Neural cell (in vitro differentiated cells): ENCODE measurements around the gene SGSM1. TPM values are rescaled to one million over a fixed set of nuclear protein-coding genes. Genes with fewer than 3 reads are reported as not detected.

Experiments
- H2AFZ ChIP-seq: fragments of 200-600, 300-800 bp; sonication (generic), shearing (Covaris generic); 2 replicates; pipeline ENCODE4 v1.6.0; 2014; ENCODE audit warnings: low read depth, mild to moderate bottlenecking, antibody characterized with exemption, low read length, moderate library complexity
- H3F3A ChIP-seq: fragments of 200-600 bp; shearing (Covaris generic); 2 replicates; pipeline ENCODE4 v1.6.1; 2016; ENCODE audit warnings: mild to moderate bottlenecking, moderate library complexity, mixed read lengths, antibody characterized with exemption, low read length; ENCODE audit not compliant: insufficient read depth, poor library complexity, severe bottlenecking
- H3K27ac ChIP-seq: fragments of 200-600, 300-800 bp; sonication (generic), shearing (Covaris generic); 2 replicates; pipeline ENCODE4 v1.5.1; 2014; ENCODE audit warnings: mild to moderate bottlenecking, low read length, moderate library complexity
- H3K27me3 ChIP-seq: fragments of 300-800, 200-600 bp; sonication (generic), shearing (Covaris generic); 2 replicates; pipeline ENCODE4 v1.6.0; 2014; ENCODE audit warnings: mild to moderate bottlenecking, low read depth, low read length, moderate library complexity; ENCODE audit not compliant: insufficient read depth
- H3K36me3 ChIP-seq: fragments of 300-800, 200-600 bp; sonication (generic), shearing (Covaris generic); 2 replicates; pipeline ENCODE4 v1.5.1; 2014; ENCODE audit warnings: mild to moderate bottlenecking, antibody characterized with exemption, low read length, moderate library complexity; ENCODE audit not compliant: insufficient read depth
- H3K4me2 ChIP-seq: fragments of 300-800, 200-600 bp; sonication (generic), shearing (Covaris generic); 2 replicates; pipeline ENCODE4 v1.6.0; 2014; ENCODE audit warnings: mild to moderate bottlenecking, low read length
- H3K4me3 ChIP-seq: fragments of 300-800, 200-600 bp; sonication (generic), shearing (Covaris generic); 2 replicates; pipeline ENCODE4 v1.5.1; 2014; ENCODE audit warnings: mild to moderate bottlenecking, low read length, moderate library complexity
- H3K79me2 ChIP-seq: fragments of 200-600 bp; shearing (Covaris generic); replicated peaks from 2 replicates; pipeline ENCODE4 v1.6.0; 2014; ENCODE audit warnings: mild to moderate bottlenecking, low read length, moderate library complexity; ENCODE audit not compliant: insufficient read depth
- H3K9ac ChIP-seq: fragments of 300-800, 200-600 bp; sonication (generic), shearing (Covaris generic); 2 replicates; pipeline ENCODE4 v1.6.1; 2016; ENCODE audit warnings: mild to moderate bottlenecking, low read length, mixed read lengths
- H3K9me2 ChIP-seq: fragments of 200-600 bp; shearing (Covaris generic); 2 replicates; pipeline ENCODE4 v1.6.1; 2016; ENCODE audit warnings: mild to moderate bottlenecking, low read length, mixed read lengths; ENCODE audit not compliant: insufficient read depth
- H3K9me3 ChIP-seq: fragments of 200-600, 300-800 bp; sonication (generic), shearing (Covaris generic); 2 replicates; pipeline ENCODE4 v1.6.1; 2016; ENCODE audit warnings: mild to moderate bottlenecking, mixed run types, low read length, moderate library complexity, mixed read lengths
- H4K20me1 ChIP-seq: fragments of 200-600 bp; shearing (Covaris generic); 2 replicates; pipeline ENCODE4 v1.6.1; 2016; ENCODE audit warnings: mild to moderate bottlenecking, mixed run types; ENCODE audit not compliant: insufficient read depth
- CTCF ChIP-seq: fragments of 450-650 bp; IDR thresholded peaks from 2 replicates; pipeline ENCODE4 v1.5.1; 2014; ENCODE audit warnings: antibody characterized with exemption, mild to moderate bottlenecking, moderate library complexity; ENCODE audit not compliant: poor library complexity, severe bottlenecking
- EP300 ChIP-seq: fragments of 450-650 bp; conservative IDR thresholded peaks from 2 replicates; pipeline ENCODE4 v1.6.1; 2014; ENCODE audit warnings: antibody characterized with exemption, mild to moderate bottlenecking, moderate library complexity; ENCODE audit not compliant: poor library complexity, severe bottlenecking
- EZH2 ChIP-seq: fragments of 200-600, 300-800 bp; shearing (Covaris generic), sonication (generic); IDR thresholded peaks from 2 replicates; pipeline ENCODE4 v1.6.1; 2014; ENCODE audit warnings: antibody characterized with exemption, low read length, borderline replicate concordance, mild to moderate bottlenecking; ENCODE audit not compliant: insufficient read depth, poor library complexity, severe bottlenecking
- MXI1 ChIP-seq: fragments of 450-650 bp; conservative IDR thresholded peaks from 2 replicates; pipeline ENCODE4 v1.6.1; 2014; ENCODE audit warnings: antibody characterized with exemption, mild to moderate bottlenecking; ENCODE audit not compliant: poor library complexity, severe bottlenecking
- POLR2AphosphoS5 ChIP-seq: IDR thresholded peaks from 2 replicates; pipeline ENCODE4 v1.6.1; 2012
- RAD21 ChIP-seq: fragments of 450-650 bp; conservative IDR thresholded peaks from 2 replicates; pipeline ENCODE4 v1.6.1; 2014; ENCODE audit warnings: antibody characterized with exemption, mild to moderate bottlenecking, moderate library complexity
- REST ChIP-seq: IDR thresholded peaks from 2 replicates; pipeline ENCODE4 v1.6.1; 2012; ENCODE audit warnings: borderline replicate concordance
- SMC3 ChIP-seq: fragments of 450-650 bp; conservative IDR thresholded peaks from 2 replicates; pipeline ENCODE4 v1.6.1; 2014; ENCODE audit warnings: antibody characterized with exemption, mild to moderate bottlenecking, moderate library complexity; ENCODE audit not compliant: poor library complexity
- TAF1 ChIP-seq: IDR thresholded peaks from 2 replicates; pipeline ENCODE4 v1.6.1; 2012; ENCODE audit warnings: low read depth
- polyA plus RNA-seq: library from polyadenylated mRNA; depleted of rRNA; stranded (reverse); fragments of >200 nt; gene quantifications from 2 replicates; pipeline ENCODE4 v1.2.3, GENCODE V29; 2014

Gene SGSM1
- polyA plus RNA-seq, 1 donor from 2014 or later = 7.5 TPM

DNA sequence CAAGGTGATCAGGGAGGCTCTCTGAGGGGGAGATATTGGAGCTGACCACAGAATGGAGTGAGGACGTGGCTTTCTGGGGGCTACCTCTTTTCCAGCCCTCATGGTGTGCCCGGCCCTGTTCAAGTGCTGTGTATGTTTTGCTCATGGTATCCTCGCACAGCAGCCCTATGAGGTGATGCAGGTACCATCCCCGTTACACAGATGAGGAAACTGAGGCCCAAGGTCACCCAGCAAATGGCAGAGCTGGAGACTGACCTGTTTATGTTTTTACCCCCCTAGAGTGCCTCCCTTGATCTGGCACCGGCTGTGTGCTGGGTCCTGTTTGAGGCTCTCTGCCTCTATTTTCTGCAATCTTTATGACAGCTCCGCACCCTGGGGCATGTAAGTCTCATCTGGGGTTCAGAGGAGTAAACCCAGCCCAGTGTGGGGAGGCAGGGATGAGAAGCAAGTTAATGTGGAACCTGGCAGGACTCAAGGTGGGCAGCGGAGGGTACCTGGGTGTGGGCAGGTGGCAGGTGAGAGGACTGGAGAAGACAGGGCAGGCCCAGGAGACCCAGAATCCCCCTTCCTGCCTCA, 20.8 kb downstream of the SGSM1 start:
- Histone ChIP-seq H3K9me2 (no peaks in the 10 kb centered on the region), H3K27ac (no peak overlapping the region), H3K79me2 (no peaks in the 10 kb centered on the region), H3K4me2 (no peak overlapping the region), H3K4me3 (no peak overlapping the region), H2AFZ (no peak overlapping the region), H3K9me3 (no peaks in the 10 kb centered on the region), H3K9ac (no peak overlapping the region), H3K27me3 (no peaks in the 10 kb centered on the region), H4K20me1 (no peaks in the 10 kb centered on the region), H3K36me3 (no peaks in the 10 kb centered on the region), H3F3A (no peaks in the 10 kb centered on the region)
- TF ChIP-seq SMC3 = no peak
- no peak for TF ChIP-seq EZH2
- TF ChIP-seq CTCF = no peak
- no peak for TF ChIP-seq POLR2AphosphoS5
- no peak for TF ChIP-seq MXI1
- no peak for TF ChIP-seq REST
- TF ChIP-seq TAF1 = no peak
- no peak for TF ChIP-seq EP300
- TF ChIP-seq RAD21 = no peak

DNA sequence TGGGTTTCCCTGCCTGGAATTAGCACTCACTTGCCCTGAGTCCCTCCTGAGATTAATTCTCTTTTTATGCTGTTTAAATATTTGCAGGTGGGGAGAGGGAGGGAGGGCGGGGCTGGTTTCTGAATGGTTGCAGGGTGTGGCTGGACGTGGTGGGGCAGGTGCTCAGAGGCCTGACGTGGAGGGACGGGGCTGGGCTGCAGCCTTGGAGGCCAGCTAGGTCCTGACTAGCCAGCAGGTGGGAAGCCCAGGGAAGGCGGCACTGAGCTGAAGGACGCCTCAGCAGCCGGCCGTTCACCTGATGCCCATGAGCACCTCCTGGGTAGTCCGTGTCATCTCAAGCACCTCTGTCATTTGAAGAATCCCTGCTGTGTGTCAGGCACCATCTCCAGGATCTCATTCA, 21.3 kb downstream of the SGSM1 start:
- no peaks in the 10 kb centered on the region for H3K36me3 ChIP-seq
- H3K27me3 ChIP-seq = no peaks in the 10 kb centered on the region
- no peak overlapping the region for H3K4me3 ChIP-seq
- no peaks in the 10 kb centered on the region for H3F3A ChIP-seq
- H3K9ac ChIP-seq = no peak overlapping the region
- H3K79me2 ChIP-seq = no peaks in the 10 kb centered on the region
- no peaks in the 10 kb centered on the region for H4K20me1 ChIP-seq
- H3K4me2 ChIP-seq = no peak overlapping the region
- no peak for TF ChIP-seq SMC3
- no peak for TF ChIP-seq TAF1
- no peak for TF ChIP-seq MXI1
- TF ChIP-seq CTCF = no peak
- TF ChIP-seq EZH2 = no peak
- no peak for TF ChIP-seq REST
- no peak for TF ChIP-seq POLR2AphosphoS5
- no peak for TF ChIP-seq RAD21
- no peaks in the 10 kb centered on the region for H3K9me3 ChIP-seq
- H3K27ac ChIP-seq = no peak overlapping the region
- H2AFZ ChIP-seq = no peak overlapping the region
- H3K9me2 ChIP-seq = no peaks in the 10 kb centered on the region
